K562 (cell line): ENCODE data around the gene FCAR. TPM values are rescaled to one million over a fixed set of nuclear protein-coding genes. Genes with fewer than 3 reads are reported as not detected.

ENCODE experiments used
- BACH1 ChIP-seq: fragments of 200-800 bp; sonication (Bioruptor generic); IDR thresholded peaks from 2 replicates; pipeline ENCODE4 v1.6.1; 2016; ENCODE audit warnings: missing genetic modification characterization, missing compliant biosample characterization
- EP400 ChIP-seq: fragments of 450-650 bp; IDR thresholded peaks from 2 replicates; pipeline ENCODE4 v1.6.1; 2017; ENCODE audit warnings: antibody characterized with exemption, mild to moderate bottlenecking, moderate library complexity
- FOSL1 ChIP-seq: fragments of 200-800 bp; sonication (Bioruptor generic); conservative IDR thresholded peaks from 2 replicates; pipeline ENCODE4 v1.6.1; 2016; ENCODE audit warnings: missing genetic modification characterization, missing compliant biosample characterization
- MAFG ChIP-seq: fragments of 450-650 bp; conservative IDR thresholded peaks from 2 replicates; pipeline ENCODE4 v1.6.1; 2016; ENCODE audit warnings: missing genetic modification characterization, missing compliant biosample characterization
- RFX7 ChIP-seq: fragments of 250-450 bp; sonication (Bioruptor Pico); IDR thresholded peaks from 2 replicates; pipeline ENCODE4 v1.5.1; 2021; ENCODE audit warnings: mild to moderate bottlenecking
- SUPT5H ChIP-seq: fragments of 450-650 bp; IDR thresholded peaks from 2 replicates; pipeline ENCODE4 v1.6.1; 2016
- TBP ChIP-seq: optimal IDR thresholded peaks from 2 replicates; pipeline ENCODE3; 2011; ENCODE audit warnings: low read depth, low read length, improper control_type of control experiment
- ZC3H4 ChIP-seq: sonication (generic); formaldehyde crosslinking; IDR thresholded peaks from 2 replicates; pipeline ENCODE4 v1.9.0; 2021; ENCODE audit warnings: missing genetic modification reagents, borderline replicate concordance
- ZNF589 ChIP-seq: fragments of 200-800 bp; sonication (Bioruptor generic); IDR thresholded peaks from 2 replicates; pipeline ENCODE4 v1.6.1; 2016; ENCODE audit warnings: low read depth, missing genetic modification characterization, missing compliant biosample characterization
- ZNF764 ChIP-seq: fragments of 250-450 bp; sonication (Bioruptor Pico); IDR thresholded peaks from 2 replicates; pipeline ENCODE4 v1.4.0; 2020; ENCODE audit warnings: low read depth, mild to moderate bottlenecking, moderate library complexity
- polyA plus RNA-seq, 8 experiments: library from polyadenylated mRNA; depleted of rRNA in 4 of 8; stranded (reverse) in 5 of 8; unstranded in 3 of 8; fragments of >200 nt; fragmentation: Nextera tagmentation in 2 of 8; fragmentation: Illumina TruSeq in 1 of 8; extraction: Ambion mirVana in 2 of 8; extraction: Trizol in 1 of 8; gene quantifications; 2 replicates each; pipeline versions ENCODE4 v1.2.1 to v1.2.3, GENCODE V29; 2011 to 2014; ENCODE audit warnings: inconsistent platforms in 1 of 8, missing spikeins in 1 of 8
- total RNA-seq, 7 experiments: library from RNA; depleted of rRNA in 6 of 7; stranded (reverse); fragments of >200 nt in 6 of 7; fragmentation: Illumina TruSeq in 2 of 7; extraction: Trizol in 2 of 7; gene quantifications; 2 replicates each; pipeline versions ENCODE4 v1.2.1 to v1.2.3, GENCODE V29; 2011 to 2021; ENCODE audit warnings: low replicate concordance in 1 of 7
- TF ChIP-seq, protein P1 (sequence below), 2 experiments: fragments of 450-650 bp in 1 of 2; sonication (generic) in 1 of 2; formaldehyde crosslinking in 1 of 2; IDR thresholded peaks; 2 replicates each; pipeline versions ENCODE4 v1.7.1 to v1.9.0; 2016 to 2022; ENCODE audit warnings: inconsistent platforms in 1 of 2, mild to moderate bottlenecking in 1 of 2, missing genetic modification reagents in 1 of 2
- TF ChIP-seq, protein P2 (sequence below), 2 experiments: fragments of 150-350 bp in 1 of 2; IDR thresholded peaks; 2 replicates each; pipeline ENCODE4 v1.6.1; 2012 to 2016; ENCODE audit warnings: low read depth in 2 of 2, low read length in 2 of 2, mild to moderate bottlenecking in 1 of 2, moderate library complexity in 1 of 2
- TF ChIP-seq, protein P3 (sequence below): fragments of 200-800 bp; sonication (Bioruptor generic); IDR thresholded peaks from 2 replicates; pipeline ENCODE4 v1.6.1; 2017; ENCODE audit warnings: missing genetic modification characterization, missing compliant biosample characterization

FCAR gene
- total and polyA plus RNA-seq, 9 of the 15 experiments (the other 6 are each of a cell fraction or from before 2014, with no cell fraction given), result not detected

DNA sequence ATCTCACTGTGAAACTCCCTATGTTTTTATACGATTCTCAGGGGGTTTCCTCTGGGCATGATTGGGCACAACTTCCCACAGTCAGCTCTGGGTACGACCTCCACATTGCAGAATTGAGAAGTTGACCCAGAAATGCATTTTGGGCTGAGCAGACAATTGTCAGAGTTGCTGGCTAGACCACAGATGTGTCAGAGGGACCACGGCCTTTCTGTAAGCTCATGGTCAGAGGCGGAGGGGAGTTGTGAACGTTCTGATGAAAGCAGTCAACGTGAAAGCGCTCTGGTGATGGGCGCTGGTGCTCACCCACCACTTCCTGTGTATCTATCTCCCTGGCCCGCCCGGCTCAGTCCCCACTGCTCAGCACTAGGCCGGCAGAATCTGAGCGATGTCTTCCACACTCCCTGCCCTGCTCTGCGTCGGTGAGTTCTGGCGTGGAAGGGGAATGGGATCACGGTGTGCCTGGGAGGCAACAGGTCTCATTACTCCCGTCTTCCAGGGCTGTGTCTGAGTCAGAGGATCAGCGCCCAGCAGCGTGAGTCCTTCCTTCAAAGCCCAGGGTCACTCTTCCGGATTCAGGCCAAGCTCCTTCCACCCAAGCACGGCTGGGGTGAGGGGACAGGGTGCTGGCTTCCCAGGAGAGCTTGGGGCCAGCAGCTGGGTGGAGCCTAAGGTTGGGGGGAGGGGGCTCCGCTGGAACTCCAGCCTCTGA lies 31.9 kb downstream of the FCAR start, which contains the start of gene NCR1 (continued):
- TF ChIP-seq, protein P1, sequence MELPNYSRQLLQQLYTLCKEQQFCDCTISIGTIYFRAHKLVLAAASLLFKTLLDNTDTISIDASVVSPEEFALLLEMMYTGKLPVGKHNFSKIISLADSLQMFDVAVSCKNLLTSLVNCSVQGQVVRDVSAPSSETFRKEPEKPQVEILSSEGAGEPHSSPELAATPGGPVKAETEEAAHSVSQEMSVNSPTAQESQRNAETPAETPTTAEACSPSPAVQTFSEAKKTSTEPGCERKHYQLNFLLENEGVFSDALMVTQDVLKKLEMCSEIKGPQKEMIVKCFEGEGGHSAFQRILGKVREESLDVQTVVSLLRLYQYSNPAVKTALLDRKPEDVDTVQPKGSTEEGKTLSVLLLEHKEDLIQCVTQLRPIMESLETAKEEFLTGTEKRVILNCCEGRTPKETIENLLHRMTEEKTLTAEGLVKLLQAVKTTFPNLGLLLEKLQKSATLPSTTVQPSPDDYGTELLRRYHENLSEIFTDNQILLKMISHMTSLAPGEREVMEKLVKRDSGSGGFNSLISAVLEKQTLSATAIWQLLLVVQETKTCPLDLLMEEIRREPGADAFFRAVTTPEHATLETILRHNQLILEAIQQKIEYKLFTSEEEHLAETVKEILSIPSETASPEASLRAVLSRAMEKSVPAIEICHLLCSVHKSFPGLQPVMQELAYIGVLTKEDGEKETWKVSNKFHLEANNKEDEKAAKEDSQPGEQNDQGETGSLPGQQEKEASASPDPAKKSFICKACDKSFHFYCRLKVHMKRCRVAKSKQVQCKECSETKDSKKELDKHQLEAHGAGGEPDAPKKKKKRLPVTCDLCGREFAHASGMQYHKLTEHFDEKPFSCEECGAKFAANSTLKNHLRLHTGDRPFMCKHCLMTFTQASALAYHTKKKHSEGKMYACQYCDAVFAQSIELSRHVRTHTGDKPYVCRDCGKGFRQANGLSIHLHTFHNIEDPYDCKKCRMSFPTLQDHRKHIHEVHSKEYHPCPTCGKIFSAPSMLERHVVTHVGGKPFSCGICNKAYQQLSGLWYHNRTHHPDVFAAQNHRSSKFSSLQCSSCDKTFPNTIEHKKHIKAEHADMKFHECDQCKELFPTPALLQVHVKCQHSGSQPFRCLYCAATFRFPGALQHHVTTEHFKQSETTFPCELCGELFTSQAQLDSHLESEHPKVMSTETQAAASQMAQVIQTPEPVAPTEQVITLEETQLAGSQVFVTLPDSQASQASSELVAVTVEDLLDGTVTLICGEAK (IDR thresholded peaks at IDR 0.05), result peak; percentile 60; the same call in 1 of the 2 replicates
- TF ChIP-seq, protein P1 (CRISPR knock-in tag; IDR thresholded peaks at IDR 0.05), result no peak
- TF ChIP-seq MAFG (tag) (no peak), EP400 (peak; percentile 12; the same call in 1 of the 2 replicates), ZC3H4 (CRISPR knock-in tag) (no peak), ZNF764 (CRISPR knock-in tag) (0 out of 2 replicates have a peak, but pooled peaks have one; percentile 4), RFX7 (CRISPR knock-in tag) (no peak), ZNF589 (CRISPR knock-in tag) (peak; percentile 44; the same call in 1 of the 2 replicates), BACH1 (tag) (no peak), TBP (no peak), SUPT5H (peak; percentile 53), FOSL1 (tag) (peak; percentile 42; the same call in 1 of the 2 replicates)
- TF ChIP-seq, protein P2, sequence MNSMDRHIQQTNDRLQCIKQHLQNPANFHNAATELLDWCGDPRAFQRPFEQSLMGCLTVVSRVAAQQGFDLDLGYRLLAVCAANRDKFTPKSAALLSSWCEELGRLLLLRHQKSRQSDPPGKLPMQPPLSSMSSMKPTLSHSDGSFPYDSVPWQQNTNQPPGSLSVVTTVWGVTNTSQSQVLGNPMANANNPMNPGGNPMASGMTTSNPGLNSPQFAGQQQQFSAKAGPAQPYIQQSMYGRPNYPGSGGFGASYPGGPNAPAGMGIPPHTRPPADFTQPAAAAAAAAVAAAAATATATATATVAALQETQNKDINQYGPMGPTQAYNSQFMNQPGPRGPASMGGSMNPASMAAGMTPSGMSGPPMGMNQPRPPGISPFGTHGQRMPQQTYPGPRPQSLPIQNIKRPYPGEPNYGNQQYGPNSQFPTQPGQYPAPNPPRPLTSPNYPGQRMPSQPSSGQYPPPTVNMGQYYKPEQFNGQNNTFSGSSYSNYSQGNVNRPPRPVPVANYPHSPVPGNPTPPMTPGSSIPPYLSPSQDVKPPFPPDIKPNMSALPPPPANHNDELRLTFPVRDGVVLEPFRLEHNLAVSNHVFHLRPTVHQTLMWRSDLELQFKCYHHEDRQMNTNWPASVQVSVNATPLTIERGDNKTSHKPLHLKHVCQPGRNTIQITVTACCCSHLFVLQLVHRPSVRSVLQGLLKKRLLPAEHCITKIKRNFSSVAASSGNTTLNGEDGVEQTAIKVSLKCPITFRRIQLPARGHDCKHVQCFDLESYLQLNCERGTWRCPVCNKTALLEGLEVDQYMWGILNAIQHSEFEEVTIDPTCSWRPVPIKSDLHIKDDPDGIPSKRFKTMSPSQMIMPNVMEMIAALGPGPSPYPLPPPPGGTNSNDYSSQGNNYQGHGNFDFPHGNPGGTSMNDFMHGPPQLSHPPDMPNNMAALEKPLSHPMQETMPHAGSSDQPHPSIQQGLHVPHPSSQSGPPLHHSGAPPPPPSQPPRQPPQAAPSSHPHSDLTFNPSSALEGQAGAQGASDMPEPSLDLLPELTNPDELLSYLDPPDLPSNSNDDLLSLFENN (IDR thresholded peaks at IDR 0.05; ENCODE audit: low read depth in 2 of 2, low read length in 2 of 2), result no peak
- TF ChIP-seq, protein P3, sequence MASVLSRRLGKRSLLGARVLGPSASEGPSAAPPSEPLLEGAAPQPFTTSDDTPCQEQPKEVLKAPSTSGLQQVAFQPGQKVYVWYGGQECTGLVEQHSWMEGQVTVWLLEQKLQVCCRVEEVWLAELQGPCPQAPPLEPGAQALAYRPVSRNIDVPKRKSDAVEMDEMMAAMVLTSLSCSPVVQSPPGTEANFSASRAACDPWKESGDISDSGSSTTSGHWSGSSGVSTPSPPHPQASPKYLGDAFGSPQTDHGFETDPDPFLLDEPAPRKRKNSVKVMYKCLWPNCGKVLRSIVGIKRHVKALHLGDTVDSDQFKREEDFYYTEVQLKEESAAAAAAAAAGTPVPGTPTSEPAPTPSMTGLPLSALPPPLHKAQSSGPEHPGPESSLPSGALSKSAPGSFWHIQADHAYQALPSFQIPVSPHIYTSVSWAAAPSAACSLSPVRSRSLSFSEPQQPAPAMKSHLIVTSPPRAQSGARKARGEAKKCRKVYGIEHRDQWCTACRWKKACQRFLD (CRISPR knock-in tag), result peak; percentile 70; the same call in 1 of the 2 replicates
